HTERT RPE-1 (cell line): ENCODE results near the gene ETNK2.

Experiments
- in situ Hi-C: fragments of 300-500 bp; cut with MboI; formaldehyde crosslinking; loops from 4 replicates; pipeline ENCODE4 v1.14.3; 2020; ENCODE audit warnings: low sequenced_read_pairs

ETNK2 gene, protein sequence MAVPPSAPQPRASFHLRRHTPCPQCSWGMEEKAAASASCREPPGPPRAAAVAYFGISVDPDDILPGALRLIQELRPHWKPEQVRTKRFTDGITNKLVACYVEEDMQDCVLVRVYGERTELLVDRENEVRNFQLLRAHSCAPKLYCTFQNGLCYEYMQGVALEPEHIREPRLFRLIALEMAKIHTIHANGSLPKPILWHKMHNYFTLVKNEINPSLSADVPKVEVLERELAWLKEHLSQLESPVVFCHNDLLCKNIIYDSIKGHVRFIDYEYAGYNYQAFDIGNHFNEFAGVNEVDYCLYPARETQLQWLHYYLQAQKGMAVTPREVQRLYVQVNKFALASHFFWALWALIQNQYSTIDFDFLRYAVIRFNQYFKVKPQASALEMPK

GRCh38 chr1:204151552-204152309, at the start of gene ETNK2:
TSS of gene ETNK2 (minus strand) at chr1:204152044. CDS start at chr1:204151852, 192 bp downstream.
- in situ Hi-C loops: loop anchor here (25.0 kb wide), 1 partner anchor 211 kb away; the partner anchor contains the start of gene PLEKHA6

GRCh38 chr1:204201348-204202040, 49.6 kb upstream of the ETNK2 start:
- in situ Hi-C loops: no loop called here

- in situ Hi-C loops: no loop called here
Measured at GRCh38 chr1:204199579-204199978, 47.7 kb upstream of the ETNK2 start.

GRCh38 chr1:204198348-204199340, 46.8 kb upstream of the ETNK2 start:
- in situ Hi-C loops: no loop called here

- in situ Hi-C loops: no loop called here
Measured at GRCh38 chr1:204197068-204197467, 45.2 kb upstream of the ETNK2 start.

DNA sequence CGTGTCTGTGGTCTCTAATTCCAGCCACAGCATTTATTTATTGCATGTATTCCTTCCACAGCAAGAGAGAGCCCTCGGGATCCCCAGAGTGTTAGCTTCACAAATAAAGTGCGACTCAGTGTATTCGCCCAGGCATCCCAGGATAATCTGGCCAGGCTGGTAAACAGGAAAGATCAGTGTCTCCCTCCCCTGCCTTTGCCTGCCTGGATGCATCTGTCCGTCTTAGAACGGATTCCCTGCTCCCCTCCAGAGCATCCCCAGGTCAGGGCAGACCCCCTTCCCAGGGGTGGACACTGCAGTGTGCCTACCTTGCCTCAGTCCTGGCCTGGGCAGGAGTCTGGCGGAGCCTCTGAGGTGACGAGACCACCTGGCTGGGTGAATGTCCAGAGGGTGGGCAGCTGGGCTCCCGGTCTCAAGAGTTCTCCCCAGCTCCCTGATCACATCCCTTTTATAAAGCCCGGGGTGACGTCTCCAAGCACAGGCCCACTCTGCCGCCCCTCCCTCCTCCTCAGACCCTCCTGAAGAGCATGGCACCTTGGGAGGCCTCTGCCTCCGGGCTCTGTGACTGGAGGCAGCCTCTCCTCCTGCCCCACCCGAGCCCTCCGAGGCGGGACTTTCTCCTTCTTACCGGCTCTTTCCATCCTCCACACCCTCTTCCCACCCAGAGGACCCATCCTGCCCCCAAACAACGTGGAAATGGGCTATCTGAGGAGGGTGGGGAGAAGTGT, 44.4 kb upstream of the ETNK2 start, which contains the start of gene KISS1:
TSS of gene KISS1 (minus strand) at position 424 of the 728 bp plus-strand sequence. CDS start 3,615 bp downstream, outside the sequence.
- in situ Hi-C loops: no loop called here

GRCh38 chr1:204194771-204195170, 42.9 kb upstream of the ETNK2 start:
- in situ Hi-C loops: no loop called here

- in situ Hi-C loops: no loop called here
Measured at GRCh38 chr1:204194080-204194479, 42.2 kb upstream of the ETNK2 start.

DNA sequence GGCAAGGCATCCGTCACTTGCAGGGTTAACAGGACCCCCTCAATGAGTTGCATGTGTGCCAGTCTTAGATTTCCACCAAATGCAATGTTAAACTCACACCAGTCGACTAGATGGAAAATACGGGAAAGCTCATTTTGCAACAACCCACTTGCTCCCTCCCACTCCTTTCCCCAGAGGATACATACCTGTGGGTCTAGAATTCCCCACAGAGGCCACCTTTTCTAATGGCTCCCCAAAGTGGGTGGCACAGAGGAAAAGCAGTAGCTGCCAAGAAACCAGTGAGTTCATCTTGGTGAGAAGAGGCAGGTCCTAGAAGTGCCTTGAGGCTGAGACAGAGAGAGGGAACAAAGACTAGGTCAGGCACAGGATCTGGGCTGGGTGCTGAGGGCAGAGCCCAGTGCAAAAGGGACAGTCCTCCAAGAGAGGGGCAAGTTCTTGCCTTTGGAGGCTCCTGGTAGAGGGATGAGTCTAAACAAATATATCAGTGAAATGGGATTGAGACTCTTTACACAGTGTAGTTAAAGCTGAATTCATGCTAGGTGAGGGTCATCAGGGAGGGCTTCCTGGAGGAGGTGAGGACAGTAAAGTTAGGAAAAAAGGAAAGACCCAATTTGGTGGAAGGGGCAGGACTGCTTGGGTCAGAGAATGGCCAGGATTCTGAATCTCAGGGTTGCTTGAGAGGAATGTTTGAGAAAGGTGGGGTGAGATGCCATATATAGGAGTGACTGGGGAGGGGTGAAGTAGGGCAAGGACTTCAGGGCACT, 40.9 kb upstream of the ETNK2 start:
- in situ Hi-C loops: no loop called here

DNA sequence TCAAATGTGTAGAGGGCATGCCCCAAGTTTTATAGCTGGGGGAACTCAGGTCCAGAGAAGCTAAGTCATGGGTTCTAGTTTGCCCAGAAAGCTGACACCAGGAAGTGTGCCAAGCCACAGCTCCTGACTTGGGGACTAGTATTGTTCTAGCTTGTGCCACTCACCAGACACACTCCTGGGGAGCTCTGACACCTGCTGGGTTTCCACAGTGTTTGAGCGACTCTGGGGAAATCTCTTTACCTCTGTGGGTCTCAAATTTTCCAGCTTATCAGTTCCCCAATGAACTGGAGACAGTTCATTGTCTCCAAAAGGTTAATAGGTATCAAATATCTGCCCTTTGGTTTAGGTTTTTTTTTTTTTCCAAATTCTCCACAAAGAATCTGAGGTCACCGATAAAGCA, 40.2 kb upstream of the ETNK2 start:
- in situ Hi-C loops: no loop called here

DNA sequence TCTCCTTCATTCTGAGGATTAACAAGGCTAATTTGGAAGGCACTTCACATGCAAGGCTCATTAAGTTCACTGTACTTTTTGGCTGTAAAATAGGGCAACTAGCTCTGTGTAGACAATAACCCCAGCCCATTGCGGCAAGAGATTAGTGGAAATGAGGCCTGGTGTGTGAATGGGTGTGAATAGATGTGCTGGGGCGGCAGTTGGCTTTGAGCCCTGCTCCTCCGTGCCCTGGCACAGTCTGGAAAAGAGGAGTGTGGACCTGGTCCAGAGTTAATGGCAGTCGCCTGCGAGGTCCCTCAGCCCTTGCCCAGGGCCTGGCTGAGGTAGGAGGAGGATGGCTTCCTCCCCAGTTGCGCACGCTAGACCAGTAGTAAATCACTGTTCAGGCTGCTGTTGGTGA, 39.6 kb upstream of the ETNK2 start:
- in situ Hi-C loops: no loop called here

GRCh38 chr1:204190212-204191211, 38.7 kb upstream of the ETNK2 start:
- in situ Hi-C loops: no loop called here

DNA sequence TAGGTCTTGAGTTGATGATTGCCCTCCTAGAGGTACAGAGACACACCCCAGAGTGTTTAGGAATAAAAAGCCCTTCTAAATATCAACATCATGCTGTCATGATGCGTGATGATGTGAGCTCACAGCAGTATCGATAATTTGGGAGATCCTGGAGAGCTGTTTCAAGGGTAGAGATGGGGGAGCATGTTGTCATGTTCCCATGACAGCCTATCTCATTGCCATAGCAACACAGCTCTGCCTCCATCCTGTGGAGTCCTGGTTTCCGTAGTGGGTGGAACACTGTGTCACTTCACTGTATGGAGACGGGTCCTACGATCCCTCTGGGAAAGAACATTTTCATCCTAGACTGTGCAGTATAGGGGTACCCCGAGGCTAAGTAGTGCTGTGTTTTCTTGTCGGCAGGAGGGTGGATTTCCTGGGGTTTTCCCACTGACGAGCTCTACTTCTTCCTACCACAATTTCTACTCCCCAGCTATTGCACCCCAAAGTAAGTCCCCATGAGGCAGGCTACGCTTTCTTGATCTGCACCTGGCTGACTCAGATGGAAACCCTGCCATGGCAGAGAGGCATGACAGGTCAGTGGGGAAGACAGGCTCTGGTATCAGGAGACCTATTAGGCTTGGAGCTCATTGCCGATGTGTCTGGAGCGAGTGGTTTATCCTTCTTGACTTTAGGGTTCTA, 37.3 kb upstream of the ETNK2 start:
- in situ Hi-C loops: no loop called here

DNA sequence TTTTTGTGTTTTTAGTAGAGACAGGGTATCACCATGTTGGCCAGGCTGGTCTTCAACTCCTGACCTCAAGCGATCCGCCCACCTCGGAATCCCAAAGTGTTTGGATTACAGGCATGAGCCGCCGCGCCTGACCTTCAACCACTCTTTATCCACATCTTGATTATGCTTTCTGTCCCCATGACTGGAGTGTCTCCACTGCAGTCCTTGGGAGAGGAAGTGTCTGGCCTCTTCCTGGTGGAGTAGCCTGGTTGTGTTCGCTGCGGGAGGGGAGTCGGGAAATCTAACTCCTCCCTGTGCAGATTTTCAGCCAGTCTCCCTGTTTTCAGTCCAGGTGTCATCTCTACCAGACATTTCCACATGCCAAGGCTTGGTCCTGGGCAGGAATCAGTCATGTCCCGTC, 34.8 kb upstream of the ETNK2 start:
- in situ Hi-C loops: no loop called here

DNA sequence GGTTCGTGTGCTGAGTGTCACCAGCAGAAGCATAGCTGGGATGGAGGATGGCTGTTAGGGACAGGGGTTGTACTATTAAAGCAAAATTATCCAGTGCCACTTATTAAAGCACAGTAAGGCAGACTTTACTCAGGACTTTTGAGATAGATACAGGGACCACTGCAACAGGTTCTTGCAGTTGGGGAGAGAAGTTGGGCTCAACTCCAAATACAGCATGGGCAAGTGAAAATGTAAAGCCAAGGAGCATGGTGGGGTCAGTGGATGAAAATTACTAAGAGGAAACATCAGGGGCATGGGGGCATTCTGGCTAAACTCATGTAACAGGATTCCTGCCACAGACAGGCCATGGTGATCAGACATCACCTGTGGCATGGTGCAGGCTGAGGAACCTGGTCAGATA, 29.3 kb upstream of the ETNK2 start:
- in situ Hi-C loops: no loop called here

DNA sequence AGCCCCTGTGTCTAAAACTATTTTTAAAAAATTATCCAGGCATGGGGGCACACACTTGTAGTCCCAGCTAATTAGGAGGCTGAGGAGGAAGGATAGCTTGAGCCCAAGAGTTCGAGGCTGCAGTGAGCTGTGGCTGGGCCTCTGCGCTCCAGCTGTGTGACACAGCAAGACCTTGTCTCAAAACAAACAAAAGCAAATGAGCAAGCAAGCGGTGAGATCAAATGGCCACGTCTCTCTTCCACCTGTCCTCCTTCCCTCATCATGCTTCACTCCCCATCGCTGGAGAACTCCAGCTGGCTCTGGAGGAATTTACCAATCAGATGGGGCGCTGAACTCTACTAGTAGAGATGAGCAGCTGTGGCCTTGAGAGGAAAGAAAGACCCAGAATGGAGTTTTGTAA, 28.3 kb upstream of the ETNK2 start:
- in situ Hi-C loops: no loop called here
